ENCODE measurements around the gene ZNF780B.
A peak's percentile ranks its signal among the peaks of the same experiment; 100 is the strongest.

The ZNF780B gene

DNA sequence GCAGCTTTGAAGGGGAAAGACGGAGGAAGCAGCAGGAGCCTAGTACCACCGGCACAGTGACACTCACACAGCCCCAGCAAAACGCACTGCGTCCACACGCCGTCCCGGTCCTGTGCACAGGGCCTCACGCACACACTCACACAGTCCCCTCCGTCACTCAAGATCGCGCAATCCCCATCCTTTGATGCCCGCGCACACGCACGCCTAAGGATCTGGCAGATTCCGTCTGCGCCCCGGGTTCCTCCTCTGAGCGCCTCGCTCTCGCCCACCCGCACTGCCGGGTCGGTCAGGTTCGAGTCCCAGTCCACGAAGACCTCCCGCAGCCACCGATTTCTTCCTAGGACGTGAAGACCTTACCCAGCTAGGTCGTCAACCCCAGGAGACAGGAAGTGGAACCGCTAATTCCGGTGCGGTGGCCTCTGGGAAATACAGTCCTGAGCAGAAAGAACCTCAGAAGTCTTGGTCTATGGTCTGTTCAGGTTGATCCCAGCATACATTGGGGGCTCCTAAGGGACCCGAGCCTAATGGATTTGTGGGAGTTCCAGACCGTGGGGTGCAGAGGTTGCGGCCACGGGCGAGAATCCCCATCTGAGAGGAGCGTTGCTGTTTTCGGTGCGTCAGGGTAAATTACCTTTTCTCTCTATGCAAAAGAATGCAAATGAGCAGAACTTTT is at the start of gene ZNF780B:
Gene ZNF780B, minus strand, starts transcription at position 400 of the 673 bp plus-strand sequence. CDS start 5,899 bp downstream, outside the sequence.
- H3K4me3 ChIP-seq (ENCODE audit: low read depth, low read length): peak within 1 kb of the TSS; percentile 100
- H3K9ac ChIP-seq (ENCODE audit: low read depth, low read length): peak within 1 kb of the TSS; percentile 83
- no peaks in the 10 kb centered on the region for H3K36me3 ChIP-seq (ENCODE audit: control insufficient read depth, insufficient read depth, low read length)
- no peaks in the 10 kb centered on the region for H3K27me3 ChIP-seq (ENCODE audit: control insufficient read depth, insufficient read depth, low read length)
- no peaks in the 10 kb centered on the region for H3K9me3 ChIP-seq (ENCODE audit: control insufficient read depth, insufficient read depth, low read length)
- no peaks in the 10 kb centered on the region for H3K4me1 ChIP-seq (ENCODE audit: control insufficient read depth, insufficient read depth, low read length)

DNA sequence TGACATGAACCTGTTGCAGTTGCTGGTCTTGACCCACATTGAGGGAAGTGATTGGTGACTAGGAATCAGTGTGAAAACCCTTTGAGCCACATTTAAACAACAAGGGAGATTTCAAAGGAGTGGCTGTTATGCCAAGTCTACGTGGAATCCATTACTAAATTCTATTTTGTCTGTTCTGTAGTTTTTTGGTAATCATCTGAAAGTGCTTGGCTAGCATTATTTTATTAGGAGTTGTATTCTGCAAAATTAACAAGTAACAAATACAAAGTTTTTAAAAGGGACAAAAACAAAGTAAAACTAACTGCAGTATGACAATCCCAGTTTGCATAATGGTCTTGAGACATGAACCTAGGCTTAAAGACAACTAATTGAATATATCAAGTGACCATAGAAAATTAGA is 48.7 kb upstream of the ZNF780B start:
- H3K4me3 ChIP-seq (ENCODE audit: low read depth, low read length): no peak overlapping the region
- no peaks in the 10 kb centered on the region for H3K27me3 ChIP-seq (ENCODE audit: control insufficient read depth, insufficient read depth, low read length)
- H3K4me1 ChIP-seq (ENCODE audit: control insufficient read depth, insufficient read depth, low read length): no peaks in the 10 kb centered on the region
- no peaks in the 10 kb centered on the region for H3K9me3 ChIP-seq (ENCODE audit: control insufficient read depth, insufficient read depth, low read length)
- H3K9ac ChIP-seq (ENCODE audit: low read depth, low read length): no peak overlapping the region
- no peaks in the 10 kb centered on the region for H3K36me3 ChIP-seq (ENCODE audit: control insufficient read depth, insufficient read depth, low read length)

DNA sequence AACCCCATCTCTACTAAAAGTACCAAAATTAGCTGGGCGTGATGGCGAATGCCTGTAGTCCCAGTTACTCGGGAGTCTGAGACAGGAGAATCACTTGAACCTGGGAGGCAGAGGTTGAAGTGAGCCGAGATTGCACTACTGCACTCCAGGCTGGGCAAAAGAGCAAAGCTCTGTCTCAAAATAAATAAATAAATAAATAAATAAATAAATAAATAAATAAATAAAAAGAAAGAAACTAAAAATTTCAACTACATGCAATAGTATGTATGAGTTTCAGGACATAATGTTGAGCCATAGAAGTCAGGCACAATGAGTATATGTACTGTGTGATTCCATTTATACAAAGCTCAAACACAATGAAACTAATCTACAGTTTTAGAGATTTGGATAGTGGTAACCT is 47.6 kb upstream of the ZNF780B start:
- Histone ChIP-seq H3K9ac (ENCODE audit: low read depth, low read length) (no peak overlapping the region), H3K4me3 (ENCODE audit: low read depth, low read length) (no peak overlapping the region), H3K36me3 (ENCODE audit: control insufficient read depth, insufficient read depth, low read length) (no peaks in the 10 kb centered on the region), H3K4me1 (ENCODE audit: control insufficient read depth, insufficient read depth, low read length) (no peaks in the 10 kb centered on the region), H3K27me3 (ENCODE audit: control insufficient read depth, insufficient read depth, low read length) (no peaks in the 10 kb centered on the region), H3K9me3 (ENCODE audit: control insufficient read depth, insufficient read depth, low read length) (no peaks in the 10 kb centered on the region)

DNA sequence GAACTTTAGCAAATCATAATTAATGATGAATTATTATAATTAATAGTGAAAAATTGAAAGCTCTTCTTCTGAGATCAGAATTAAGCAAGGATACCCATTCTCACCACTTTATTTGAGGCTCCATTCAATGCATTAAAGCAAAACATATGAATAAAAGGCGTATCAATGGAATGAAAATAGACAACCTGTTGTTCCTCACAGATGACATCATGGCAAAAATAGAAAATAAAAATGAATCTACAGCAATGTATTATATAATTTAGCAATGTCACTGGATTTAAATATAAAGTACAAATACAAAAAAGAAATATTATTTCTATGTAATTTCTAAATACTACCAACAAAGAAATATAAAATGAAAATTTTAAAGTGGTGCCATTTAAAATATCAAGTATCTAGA is 45.8 kb upstream of the ZNF780B start:
- no peaks in the 10 kb centered on the region for H3K9me3 ChIP-seq (ENCODE audit: control insufficient read depth, insufficient read depth, low read length)
- no peaks in the 10 kb centered on the region for H3K4me1 ChIP-seq (ENCODE audit: control insufficient read depth, insufficient read depth, low read length)
- no peaks in the 10 kb centered on the region for H3K27me3 ChIP-seq (ENCODE audit: control insufficient read depth, insufficient read depth, low read length)
- no peak overlapping the region for H3K4me3 ChIP-seq (ENCODE audit: low read depth, low read length)
- no peaks in the 10 kb centered on the region for H3K36me3 ChIP-seq (ENCODE audit: control insufficient read depth, insufficient read depth, low read length)
- no peak overlapping the region for H3K9ac ChIP-seq (ENCODE audit: low read depth, low read length)

DNA sequence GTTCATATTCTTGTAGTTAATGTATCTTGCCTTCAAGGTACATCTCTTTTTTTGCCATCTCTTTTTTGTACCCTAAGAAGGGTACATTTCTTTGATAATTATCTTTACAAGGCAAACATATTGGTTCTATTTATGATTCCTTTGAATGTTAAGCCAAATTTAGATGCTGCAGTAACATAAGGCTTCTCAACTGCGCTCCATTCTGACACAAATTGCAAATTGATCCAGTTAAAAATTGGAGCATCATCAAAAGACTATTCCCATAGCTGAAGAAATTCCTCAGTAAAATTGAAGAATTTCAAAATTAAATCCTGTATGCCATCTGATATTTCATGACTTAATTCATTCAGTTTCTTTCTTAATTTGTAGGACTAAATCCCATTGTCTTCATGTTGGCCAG is 37.4 kb upstream of the ZNF780B start:
- Histone ChIP-seq H3K4me3 (ENCODE audit: low read depth, low read length) (no peak overlapping the region), H3K9me3 (ENCODE audit: control insufficient read depth, insufficient read depth, low read length) (no peaks in the 10 kb centered on the region), H3K9ac (ENCODE audit: low read depth, low read length) (no peak overlapping the region), H3K36me3 (ENCODE audit: control insufficient read depth, insufficient read depth, low read length) (no peaks in the 10 kb centered on the region), H3K4me1 (ENCODE audit: control insufficient read depth, insufficient read depth, low read length) (peaks cover 5% of the 10 kb centered on the region), H3K27me3 (ENCODE audit: control insufficient read depth, insufficient read depth, low read length) (no peaks in the 10 kb centered on the region)

- peak overlapping the region; percentile 95 for H3K4me3 ChIP-seq (ENCODE audit: low read depth, low read length)
- no peaks in the 10 kb centered on the region for H3K36me3 ChIP-seq (ENCODE audit: control insufficient read depth, insufficient read depth, low read length)
- H3K9ac ChIP-seq (ENCODE audit: low read depth, low read length): no peak overlapping the region
- peaks cover 5% of the 10 kb centered on the region for H3K4me1 ChIP-seq (ENCODE audit: control insufficient read depth, insufficient read depth, low read length)
- H3K27me3 ChIP-seq (ENCODE audit: control insufficient read depth, insufficient read depth, low read length): no peaks in the 10 kb centered on the region
- H3K9me3 ChIP-seq (ENCODE audit: control insufficient read depth, insufficient read depth, low read length): no peaks in the 10 kb centered on the region
These were observed 35.4 kb upstream of the ZNF780B start for GRCh38 chr19:40091205-40092129.

GRCh38 chr19:40090241-40091204 is 34.5 kb upstream of the ZNF780B start, which contains the start of gene ZNF780A:
Gene ZNF780A, minus strand, starts transcription at chr19:40090943. Its CDS starts 6,190 bp downstream, at chr19:40084753.
- H3K4me3 ChIP-seq (ENCODE audit: low read depth, low read length): peak within 1 kb of the TSS; percentile 95
- H3K27me3 ChIP-seq (ENCODE audit: control insufficient read depth, insufficient read depth, low read length): no peaks in the 10 kb centered on the region
- H3K9me3 ChIP-seq (ENCODE audit: control insufficient read depth, insufficient read depth, low read length): no peaks in the 10 kb centered on the region
- peak within 1 kb of the TSS; percentile 92 for H3K9ac ChIP-seq (ENCODE audit: low read depth, low read length)
- H3K4me1 ChIP-seq (ENCODE audit: control insufficient read depth, insufficient read depth, low read length): peaks cover 5% of the 10 kb centered on the region
- H3K36me3 ChIP-seq (ENCODE audit: control insufficient read depth, insufficient read depth, low read length): no peaks in the 10 kb centered on the region

DNA sequence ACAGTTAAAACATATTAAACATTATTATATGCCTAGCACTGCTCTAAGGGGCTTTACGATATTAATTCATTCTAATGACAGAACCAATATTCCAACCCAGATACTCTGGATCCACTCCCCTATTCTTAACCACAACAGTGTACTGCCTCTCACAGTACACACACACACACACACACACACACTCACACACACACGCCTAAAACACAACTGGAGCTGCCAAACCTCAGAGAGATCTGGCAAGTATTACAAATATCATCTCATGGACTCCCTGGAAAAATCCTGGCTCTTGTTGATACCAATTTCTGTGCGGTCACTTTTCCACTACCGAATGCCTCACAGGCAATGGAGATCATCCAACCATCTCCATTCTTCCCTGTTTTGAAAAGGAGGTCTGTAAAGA is 33.4 kb upstream of the ZNF780B start:
- Histone ChIP-seq H3K9me3 (ENCODE audit: control insufficient read depth, insufficient read depth, low read length) (no peaks in the 10 kb centered on the region), H3K4me1 (ENCODE audit: control insufficient read depth, insufficient read depth, low read length) (peaks cover 5% of the 10 kb centered on the region), H3K9ac (ENCODE audit: low read depth, low read length) (peak overlapping the region; percentile 92), H3K27me3 (ENCODE audit: control insufficient read depth, insufficient read depth, low read length) (no peaks in the 10 kb centered on the region), H3K4me3 (ENCODE audit: low read depth, low read length) (peak overlapping the region; percentile 95), H3K36me3 (ENCODE audit: control insufficient read depth, insufficient read depth, low read length) (no peaks in the 10 kb centered on the region)

GRCh38 chr19:40088299-40089047 is 32.4 kb upstream of the ZNF780B start:
- no peak overlapping the region for H3K9ac ChIP-seq (ENCODE audit: low read depth, low read length)
- H3K4me3 ChIP-seq (ENCODE audit: low read depth, low read length): no peak overlapping the region
- H3K4me1 ChIP-seq (ENCODE audit: control insufficient read depth, insufficient read depth, low read length): peaks cover 5% of the 10 kb centered on the region

DNA sequence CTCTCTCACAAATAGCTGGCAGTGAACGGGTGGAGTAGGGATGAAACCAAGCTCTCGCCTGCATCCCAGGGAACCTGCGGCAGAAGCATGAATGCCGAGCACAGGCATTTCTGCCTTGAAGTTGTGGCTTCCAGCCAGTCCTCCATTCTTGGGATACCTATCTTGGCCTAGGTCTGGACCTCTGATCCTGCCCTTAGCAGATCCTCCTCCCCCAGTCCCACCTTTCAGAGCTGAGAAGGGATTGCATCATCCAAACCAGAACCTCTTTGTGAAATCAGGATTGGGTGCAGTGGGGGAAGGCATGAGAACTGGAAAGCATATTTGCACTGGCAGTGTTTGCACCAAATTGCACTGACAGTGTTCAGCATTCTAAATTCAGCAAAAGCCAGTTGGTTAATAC is 28.9 kb upstream of the ZNF780B start:
- Histone ChIP-seq H3K9ac (ENCODE audit: low read depth, low read length) (no peak overlapping the region), H3K4me1 (ENCODE audit: control insufficient read depth, insufficient read depth, low read length) (peaks cover 4% of the 10 kb centered on the region), H3K9me3 (ENCODE audit: control insufficient read depth, insufficient read depth, low read length) (no peaks in the 10 kb centered on the region), H3K27me3 (ENCODE audit: control insufficient read depth, insufficient read depth, low read length) (no peaks in the 10 kb centered on the region), H3K36me3 (ENCODE audit: control insufficient read depth, insufficient read depth, low read length) (peaks cover 3% of the 10 kb centered on the region), H3K4me3 (ENCODE audit: low read depth, low read length) (no peak overlapping the region)

More at GRCh38 chr19:40088299-40089047, 32.4 kb upstream of the ZNF780B start:
- H3K9me3 ChIP-seq (ENCODE audit: control insufficient read depth, insufficient read depth, low read length): no peaks in the 10 kb centered on the region
- H3K27me3 ChIP-seq (ENCODE audit: control insufficient read depth, insufficient read depth, low read length): no peaks in the 10 kb centered on the region
- H3K36me3 ChIP-seq (ENCODE audit: control insufficient read depth, insufficient read depth, low read length): no peaks in the 10 kb centered on the region
